MM.1S (cell line): ENCODE results near the gene MRPL48.

Source experiments
- CTCF ChIP-seq: fragments of 300-600 bp; sonication (generic); IDR thresholded peaks from 2 replicates; pipeline ENCODE4 v1.5.1; 2016; ENCODE audit warnings: antibody characterized with exemption, low read length, mixed read lengths
- EZH2phosphoT487 ChIP-seq: fragments of 300-600 bp; sonication (generic); IDR thresholded peaks from 2 replicates; pipeline ENCODE4 v1.6.1; 2018; ENCODE audit warnings: antibody characterized with exemption, low read length

- TF ChIP-seq CTCF (no peak), EZH2phosphoT487 (no peak)
Measured at GRCh38 chr11:73860202-73860601, 72.5 kb downstream of the MRPL48 start.
